GM19025 (cell line): ENCODE measurements around the gene RRP8.

Experiments used
- ATAC-seq: cut with Tn5 transposase; IDR thresholded peaks from one replicate; pipeline ENCODE4 v1.9.1; 2021; ENCODE audit warnings: mild to moderate bottlenecking, low read depth, moderate library complexity; ENCODE audit not compliant: unreplicated experiment

Gene RRP8

DNA sequence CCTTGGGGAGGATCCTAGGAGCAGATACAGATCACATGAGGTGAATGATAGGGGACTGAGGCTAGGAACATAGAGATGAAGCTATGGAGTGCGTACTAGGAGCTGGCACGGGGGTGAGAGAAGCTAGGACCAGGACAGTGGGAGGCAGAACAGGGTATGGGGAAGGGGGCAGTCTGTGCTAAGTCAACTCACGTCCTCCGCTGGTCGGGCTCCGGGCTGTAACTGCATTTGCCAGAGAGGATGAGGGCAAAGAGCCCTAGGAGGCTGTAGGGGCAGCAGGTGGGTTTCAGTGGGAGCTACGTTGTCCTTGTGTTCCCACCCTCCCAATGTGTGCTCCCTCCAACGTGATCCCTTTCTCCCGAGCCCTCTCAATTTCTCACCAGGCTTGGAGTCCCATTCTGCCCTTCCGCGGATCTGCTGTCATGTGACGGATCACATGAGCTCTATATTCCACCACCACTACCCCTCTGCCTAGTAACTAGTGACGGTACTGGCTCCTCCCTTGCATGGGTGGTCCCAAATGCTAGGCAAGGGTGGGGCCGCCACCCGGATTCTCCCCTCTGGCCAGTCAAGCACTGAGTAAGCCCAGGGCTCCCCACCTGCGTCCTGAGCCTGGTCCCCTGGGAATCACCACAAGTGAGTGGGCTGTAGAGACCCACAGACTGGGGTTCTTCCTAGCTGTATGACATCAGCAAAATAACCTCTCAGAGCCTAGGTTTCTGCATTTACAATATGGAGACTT lies 15.8 kb upstream of the RRP8 start, which contains the start of gene TPP1:
Gene TPP1, minus strand, starts transcription at position 419 of the 742 bp plus-strand sequence. Its CDS starts 22 bp downstream, at position 397.
- ATAC-seq: peak; percentile 99

- no peak for ATAC-seq
These were observed 14.9 kb upstream of the RRP8 start for GRCh38 chr11:6618117-6619003.

- ATAC-seq: no peak
These were observed 13.9 kb upstream of the RRP8 start for GRCh38 chr11:6617315-6617781.

DNA sequence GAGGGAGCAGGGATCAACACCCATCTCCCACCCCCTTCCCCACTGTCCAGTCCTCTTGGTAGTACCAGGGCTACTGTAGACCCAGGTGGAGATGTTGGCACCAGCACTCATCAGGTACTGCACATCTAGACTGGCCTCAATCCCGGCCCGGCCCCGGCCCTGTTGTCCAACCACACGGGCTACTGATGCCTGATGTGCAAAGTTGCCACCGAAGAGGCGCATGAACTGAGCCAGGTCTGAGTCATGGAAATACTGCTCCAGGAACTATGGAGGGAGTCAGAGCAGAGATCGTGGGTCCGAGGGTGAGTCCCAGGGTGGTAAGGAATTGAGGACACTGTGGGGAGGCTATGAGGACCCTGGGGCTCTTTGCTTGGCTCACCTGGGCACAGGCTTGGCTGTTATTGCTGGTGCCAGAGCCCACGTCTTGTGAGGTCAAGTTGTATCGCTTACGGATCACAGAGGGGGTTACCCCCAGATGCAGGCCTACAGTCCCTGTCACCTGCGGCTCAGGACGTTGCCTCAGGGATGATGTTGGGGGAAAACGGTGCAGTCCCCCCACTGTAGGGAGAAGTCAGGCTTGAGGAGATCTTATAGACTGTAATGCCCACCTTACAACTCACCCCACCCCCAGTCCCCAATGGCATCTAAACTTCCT lies 13.3 kb upstream of the RRP8 start:
- no peak for ATAC-seq

DNA sequence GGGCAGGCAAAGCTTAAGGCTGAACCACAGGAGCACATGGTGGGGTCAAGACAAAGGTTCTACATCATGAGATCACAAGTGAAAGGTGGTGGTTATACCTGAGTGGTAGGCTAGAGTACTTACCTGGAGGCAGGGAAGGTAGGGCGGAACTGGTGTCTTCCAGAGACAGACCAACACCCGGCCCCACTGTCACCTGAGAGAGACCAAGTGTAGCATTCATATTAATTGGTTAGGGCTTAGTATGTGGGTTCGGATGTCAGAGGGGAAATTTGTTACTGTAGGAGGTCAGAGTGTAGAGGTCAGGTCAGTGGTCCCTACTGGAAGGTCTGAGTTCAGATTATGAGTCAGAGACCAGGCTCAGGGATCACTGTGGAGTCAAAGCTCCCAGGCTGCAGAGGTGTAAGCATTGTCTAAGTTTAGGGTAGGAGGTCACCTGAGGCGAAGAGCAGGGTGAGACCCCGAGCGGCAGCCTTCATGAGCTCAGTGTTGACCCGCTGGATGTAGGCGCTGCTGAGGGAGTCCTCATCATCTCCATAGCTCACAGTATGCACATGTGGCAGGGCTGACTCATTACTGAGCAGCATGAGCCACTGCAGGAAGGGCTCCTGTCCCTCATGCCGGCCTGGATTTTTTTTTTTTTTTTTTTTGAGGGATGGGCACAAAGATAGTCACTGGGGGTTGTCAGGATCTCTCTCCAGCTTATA lies 12.6 kb upstream of the RRP8 start:
- ATAC-seq: no peak

DNA sequence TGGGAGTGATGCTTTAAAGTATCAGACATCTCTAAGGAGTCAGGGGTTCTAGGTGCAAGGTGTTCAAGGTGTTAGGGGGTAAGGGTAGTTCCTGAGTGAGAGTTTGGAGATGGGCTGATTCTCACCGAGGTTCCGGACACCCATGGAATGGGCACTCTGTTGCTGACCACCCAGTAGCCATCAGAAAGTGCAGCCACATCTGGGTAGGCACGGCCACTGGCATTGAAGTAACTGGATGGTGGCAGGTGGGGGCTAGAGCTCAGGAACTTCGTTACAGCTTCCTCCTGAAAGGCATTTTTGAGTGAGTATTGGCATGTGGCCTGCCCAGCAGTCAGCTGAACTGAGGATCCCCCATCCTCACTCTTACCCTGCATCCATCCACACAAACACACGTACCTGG lies 11.6 kb upstream of the RRP8 start:
- no peak for ATAC-seq

DNA sequence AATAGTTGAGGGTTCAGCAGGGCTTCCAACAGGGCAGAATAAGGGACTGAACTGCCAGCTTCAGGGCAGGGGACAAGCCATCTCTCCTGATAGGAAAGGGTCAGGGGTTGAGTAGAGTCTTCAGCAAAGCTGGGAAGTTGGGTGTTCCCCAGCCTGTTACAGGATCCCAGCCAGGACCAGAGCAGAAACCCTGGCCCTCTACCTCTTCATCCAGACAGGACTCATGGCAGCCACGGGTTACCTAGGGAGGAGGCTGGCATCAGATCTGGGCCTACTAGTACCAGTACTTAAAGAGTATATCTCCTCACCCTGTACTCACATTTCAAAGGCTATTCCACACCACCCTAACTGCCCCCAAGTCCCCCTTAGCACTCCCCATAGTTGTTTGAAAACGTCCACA lies 11.0 kb upstream of the RRP8 start:
- no peak for ATAC-seq

DNA sequence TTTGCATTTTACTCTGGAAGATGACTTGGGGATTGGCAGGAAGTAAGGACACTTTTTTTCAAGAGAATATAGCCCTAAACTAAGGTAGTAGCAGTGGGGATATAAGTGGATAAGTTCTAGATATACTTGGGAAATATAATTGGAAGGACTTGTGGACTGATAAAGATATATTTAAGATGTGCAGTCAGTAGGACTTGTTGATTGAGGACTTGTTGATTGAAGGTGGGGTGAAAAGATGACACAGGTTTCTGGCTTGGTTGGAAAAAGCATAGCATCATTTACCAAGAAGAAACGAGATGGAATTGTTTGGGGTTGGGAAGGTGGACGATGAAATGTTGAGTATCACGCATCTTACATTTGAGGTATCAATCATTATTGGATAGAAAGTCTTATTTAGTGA lies 10.1 kb upstream of the RRP8 start:
- ATAC-seq: no peak

GRCh38 chr11:6612213-6613041 lies 9.0 kb upstream of the RRP8 start, which contains the start of gene TAF10:
TAF10 (minus strand) TSS chr11:6612216; CDS start chr11:6612189, 27 bp downstream.
- peak; percentile 89 for ATAC-seq

GRCh38 chr11:6611963-6612212 lies 8.5 kb upstream of the RRP8 start:
- peak; percentile 21 for ATAC-seq

- no peak for ATAC-seq
These were observed 7.9 kb upstream of the RRP8 start for GRCh38 chr11:6611092-6611962.

DNA sequence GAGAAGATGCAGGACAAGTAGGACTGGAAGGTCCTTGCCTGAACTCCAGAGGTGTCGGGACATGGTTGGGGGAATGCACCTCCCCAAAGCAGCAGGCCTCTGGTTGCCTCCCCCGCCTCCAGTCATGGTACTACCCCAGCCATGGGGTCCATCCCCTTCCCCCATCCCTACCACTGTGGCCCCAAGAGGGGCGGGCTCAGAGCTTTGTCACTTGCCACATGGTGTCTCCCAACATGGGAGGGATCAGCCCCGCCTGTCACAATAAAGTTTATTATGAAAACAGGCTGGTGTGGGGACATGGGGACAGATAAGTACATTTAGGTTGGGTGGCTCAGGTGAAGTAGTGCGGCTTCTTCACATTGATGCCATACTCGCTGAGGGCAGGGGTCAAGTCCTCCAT lies 7.2 kb upstream of the RRP8 start:
- ATAC-seq: no peak

- no peak for ATAC-seq
These were observed 6.1 kb upstream of the RRP8 start for GRCh38 chr11:6609502-6610015.

DNA sequence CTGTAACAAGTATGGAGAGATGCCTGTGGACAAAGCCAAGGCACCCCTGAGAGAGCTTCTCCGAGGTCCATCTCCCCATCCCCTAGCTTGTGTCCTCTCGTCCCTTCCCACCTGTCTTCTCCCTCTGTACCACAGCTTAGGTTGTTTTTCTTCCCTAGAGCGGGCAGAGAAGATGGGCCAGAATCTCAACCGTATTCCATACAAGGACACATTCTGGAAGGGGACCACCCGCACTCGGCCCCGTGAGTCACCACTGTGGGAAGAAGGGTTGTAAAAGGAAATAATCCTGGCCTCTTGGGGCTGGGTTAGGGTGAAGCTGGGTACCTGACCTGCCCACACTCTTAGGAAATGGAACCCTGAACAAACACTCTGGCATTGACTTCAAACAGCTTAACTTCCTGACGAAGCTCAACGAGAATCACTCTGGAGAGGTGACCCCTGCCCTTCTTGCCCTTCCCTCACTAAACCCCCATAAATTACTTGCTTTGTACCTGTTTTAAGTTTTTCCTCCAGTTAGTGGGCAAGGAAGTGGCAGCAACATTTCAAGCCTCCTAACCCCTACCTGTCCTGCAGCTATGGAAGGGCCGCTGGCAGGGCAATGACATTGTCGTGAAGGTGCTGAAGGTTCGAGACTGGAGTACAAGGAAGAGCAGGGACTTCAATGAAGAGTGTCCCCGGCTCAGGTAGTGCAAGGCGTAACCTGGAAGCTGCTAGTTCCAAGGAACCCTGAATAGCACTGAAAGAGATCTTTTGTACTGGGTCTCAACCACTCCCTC lies 5.5 kb upstream of the RRP8 start:
- ATAC-seq: no peak

GRCh38 chr11:6608011-6608410 lies 4.6 kb upstream of the RRP8 start:
- no peak for ATAC-seq

- ATAC-seq: no peak
These were observed 3.9 kb upstream of the RRP8 start for GRCh38 chr11:6607190-6607795.

DNA sequence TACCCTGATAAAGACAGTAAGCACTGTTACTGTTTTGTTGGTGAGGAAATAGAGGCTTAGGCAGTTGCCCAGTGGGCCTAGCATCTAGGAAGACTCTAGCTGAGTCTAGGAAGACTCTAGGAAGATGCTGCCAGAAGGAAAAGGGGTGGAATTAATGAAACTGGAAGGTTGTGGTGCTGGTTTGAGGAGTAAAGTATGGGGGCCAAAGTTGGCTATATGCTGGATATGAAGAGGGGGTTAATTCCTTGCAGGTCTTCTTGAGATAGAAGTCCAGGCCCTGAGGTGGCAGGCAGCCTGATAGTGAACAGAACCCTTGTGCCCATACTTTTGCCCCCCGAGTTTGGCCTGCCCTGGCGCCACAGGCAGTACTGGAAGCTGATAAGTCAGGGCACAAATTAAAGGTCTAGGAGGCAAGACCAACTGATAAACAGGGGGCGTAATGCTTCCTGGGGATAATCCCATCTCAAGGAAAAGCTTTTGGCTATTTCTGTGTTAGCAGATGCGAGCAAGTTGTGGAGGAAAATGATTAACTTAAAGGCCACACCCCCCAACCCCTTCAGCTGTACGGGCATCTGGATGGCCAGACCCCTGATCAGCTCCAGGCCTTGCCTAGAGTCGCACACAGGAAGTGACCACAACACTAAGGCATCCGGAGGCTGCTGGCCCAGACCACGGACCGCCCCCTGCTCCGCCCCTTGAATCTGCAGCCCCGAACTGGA lies 3.2 kb upstream of the RRP8 start:
- peak; percentile 33 for ATAC-seq
